Activated CD4-positive, alpha-beta memory T cell treated with anti-CD3 and anti-CD28 coated beads, Interleukin-2, amount 10 ng/mL, durations not matched to agents 7 days and 5 days (primary cell): ENCODE measurements around the gene NDC80. TPM values are rescaled to one million over a fixed set of nuclear protein-coding genes. Genes with fewer than 3 reads are reported as not detected.

Experiments
- CTCF ChIA-PET: fragments of 350-600 bp; sonication (Branson Sonifier 250); formaldehyde crosslinking; loops from one replicate; lab custom pipeline; 2021; ENCODE audit warnings: antibody characterized with exemption, inconsistent platforms; lab: Charles Lee
- POLR2A ChIA-PET: fragments of 350-600 bp; sonication (Branson Sonifier 250); formaldehyde crosslinking; loops from one replicate; lab custom pipeline; 2021; ENCODE audit warnings: antibody characterized with exemption; lab: Charles Lee
- DNase-seq: peaks from one replicate; pipeline ENCODE4 v3.0.0-alpha.2; 2020
- H3K27ac Mint-ChIP-seq: one replicate; pipeline ENCODE4 v1.8.0; 2021; ENCODE audit warnings: mild to moderate bottlenecking, mixed read lengths
- H3K27me3 Mint-ChIP-seq: one replicate; pipeline ENCODE4 v1.8.0; 2021; ENCODE audit warnings: mixed read lengths
- H3K36me3 Mint-ChIP-seq: one replicate; pipeline ENCODE4 v1.8.0; 2021; ENCODE audit warnings: low read depth, mixed read lengths
- H3K4me1 Mint-ChIP-seq: one replicate; pipeline ENCODE4 v1.8.0; 2021; ENCODE audit warnings: mixed read lengths
- H3K4me3 Mint-ChIP-seq: one replicate; pipeline ENCODE4 v1.8.0; 2021; ENCODE audit warnings: mild to moderate bottlenecking, mixed read lengths
- H3K9me3 Mint-ChIP-seq: one replicate; pipeline ENCODE4 v1.8.0; 2021; ENCODE audit warnings: mixed read lengths
- total RNA-seq, 2 experiments: library from RNA; stranded (reverse); gene quantifications; one replicate each; pipeline ENCODE4 v1.2.3, GENCODE V29; 2021

The NDC80 gene
- total RNA-seq, 2 experiments from 2014 or later = 78.0 to 78.9 TPM

DNA sequence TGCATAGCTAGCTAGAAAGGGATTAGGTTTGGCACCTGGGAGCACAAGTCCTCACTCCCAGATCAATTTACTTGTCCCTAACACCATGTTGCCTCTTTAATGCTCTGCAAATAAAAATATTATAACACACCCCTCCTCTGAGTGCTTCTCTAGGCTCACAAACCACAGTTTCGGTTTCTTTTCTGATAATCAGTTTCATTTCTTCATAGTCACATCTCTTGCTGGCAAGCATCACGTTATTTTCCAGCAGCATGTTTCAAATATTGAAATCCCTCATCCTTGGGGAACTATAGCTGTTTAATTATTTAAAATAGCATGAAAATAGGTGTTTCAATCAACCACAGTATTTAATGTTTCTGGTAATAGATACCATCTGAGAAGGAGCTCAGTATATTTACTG lies 70.3 kb downstream of the NDC80 start:
- Mint-ChIP-seq H3K27me3 (no peaks in the 10 kb centered on the region), H3K4me1 (peaks cover 54% of the 10 kb centered on the region), H3K4me3 (peak overlapping the region; percentile 45), H3K27ac (peak overlapping the region; percentile 92), H3K9me3 (peaks cover 5% of the 10 kb centered on the region), H3K36me3 (peaks cover 12% of the 10 kb centered on the region)
- DNase-seq = no peak
- POLR2A ChIA-PET = interaction anchor here (0.7 to 14.7 kb wide), 13 partner anchors 9 to 606 kb away, joined by 3 to 486 read pairs (median 9); partner anchors contain the start of genes METTL4, MYL12A, NDC80 and SMCHD1
- CTCF ChIA-PET = interaction anchor here (1.4 to 1.5 kb wide), 4 partner anchors 9 to 36 kb away, joined by 3 to 7 read pairs (median 4); no protein-coding TSS in a partner anchor

DNA sequence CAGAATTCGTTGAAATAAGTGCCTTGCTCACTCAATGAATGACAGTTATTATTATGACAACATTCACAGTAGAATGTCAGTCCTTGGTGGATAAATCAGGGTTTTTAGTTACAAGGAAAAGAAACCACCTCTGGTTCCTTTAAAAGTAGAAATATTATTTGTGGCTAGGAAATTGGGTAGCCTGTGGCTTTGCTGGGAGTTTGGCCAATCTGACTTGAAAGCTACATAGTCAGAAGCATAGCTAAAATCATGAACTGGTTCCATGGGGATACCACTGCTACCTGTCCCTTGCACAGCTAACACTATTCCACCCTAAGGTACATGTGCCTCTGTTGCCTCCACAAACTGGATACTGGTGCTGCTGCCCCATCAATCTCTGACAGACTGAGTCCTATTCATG lies 71.4 kb downstream of the NDC80 start:
- Mint-ChIP-seq H3K9me3 (peaks cover 5% of the 10 kb centered on the region), H3K27me3 (no peaks in the 10 kb centered on the region), H3K4me3 (no peak overlapping the region), H3K27ac (no peak overlapping the region), H3K4me1 (peaks cover 46% of the 10 kb centered on the region), H3K36me3 (peaks cover 12% of the 10 kb centered on the region)
- CTCF ChIA-PET = interaction anchor here (0.7 to 1.2 kb wide), 3 partner anchors 11 to 53 kb away, joined by 3 to 4 read pairs (median 3); no protein-coding TSS in a partner anchor
- no peak for DNase-seq
- POLR2A ChIA-PET = interaction anchor here (1.6 to 14.7 kb wide), 10 partner anchors 8 to 71 kb away, joined by 3 to 486 read pairs (median 10); partner anchors contain the start of genes METTL4, NDC80 and SMCHD1

DNA sequence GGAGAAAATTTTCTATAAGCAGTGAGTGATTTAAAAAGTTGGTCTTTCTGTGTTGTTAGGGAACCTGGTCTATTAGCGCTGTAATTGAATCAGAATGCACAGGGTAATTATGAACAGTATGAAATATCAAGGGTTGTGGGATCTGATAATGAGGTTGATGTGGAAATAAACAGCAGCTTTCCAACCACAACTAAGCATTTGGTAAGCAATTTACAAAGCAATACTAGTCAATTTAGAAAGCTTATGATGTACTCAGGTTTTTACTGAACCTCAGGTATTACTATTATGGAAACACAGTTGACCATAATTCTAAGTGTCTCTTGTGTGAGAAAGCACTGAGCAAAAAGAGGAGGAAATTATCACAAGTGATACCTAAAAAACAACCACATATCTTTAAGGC lies 73.2 kb downstream of the NDC80 start:
- DNase-seq = no peak
- no peak overlapping the region for H3K4me3 Mint-ChIP-seq
- ChIA-PET POLR2A (interaction anchor here (0.9 to 14.7 kb wide), 5 partner anchors 9 to 548 kb away, joined by 3 to 486 read pairs (median 7); partner anchors contain the start of genes METTL4, NDC80 and SMCHD1), CTCF (no interaction called here)
- peaks cover 5% of the 10 kb centered on the region for H3K36me3 Mint-ChIP-seq
- H3K4me1 Mint-ChIP-seq = peaks cover 28% of the 10 kb centered on the region
- H3K27me3 Mint-ChIP-seq = no peaks in the 10 kb centered on the region
- H3K27ac Mint-ChIP-seq = no peak overlapping the region
- no peaks in the 10 kb centered on the region for H3K9me3 Mint-ChIP-seq

DNA sequence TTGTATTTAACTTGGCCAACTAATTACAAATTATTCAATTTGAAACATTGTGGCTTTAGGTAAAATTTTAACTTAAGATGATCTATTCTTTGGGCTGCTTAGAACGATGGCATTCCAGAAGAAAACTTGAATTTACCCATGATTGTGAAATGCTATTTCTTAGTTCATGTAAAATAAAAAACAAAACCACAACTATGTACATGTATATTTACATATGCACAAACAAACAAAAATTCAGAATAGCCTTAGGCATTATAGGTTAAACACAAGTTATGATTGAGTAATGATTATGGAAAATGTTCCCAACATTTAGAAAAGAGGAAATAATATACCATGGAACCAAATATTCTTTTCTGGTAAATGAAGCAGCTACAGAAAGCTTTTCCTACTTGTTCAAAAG lies 80.6 kb downstream of the NDC80 start:
- peaks cover 13% of the 10 kb centered on the region for H3K4me1 Mint-ChIP-seq
- H3K27ac Mint-ChIP-seq = no peak overlapping the region
- H3K9me3 Mint-ChIP-seq = no peaks in the 10 kb centered on the region
- peaks cover 1% of the 10 kb centered on the region for H3K27me3 Mint-ChIP-seq
- H3K36me3 Mint-ChIP-seq = peaks cover 11% of the 10 kb centered on the region
- no peak for DNase-seq
- CTCF ChIA-PET = no interaction called here
- no peak overlapping the region for H3K4me3 Mint-ChIP-seq
- POLR2A ChIA-PET = interaction anchor here (0.7 to 2.5 kb wide), 4 partner anchors 9 to 72 kb away, joined by 3 to 16 read pairs (median 4); no protein-coding TSS in a partner anchor

DNA sequence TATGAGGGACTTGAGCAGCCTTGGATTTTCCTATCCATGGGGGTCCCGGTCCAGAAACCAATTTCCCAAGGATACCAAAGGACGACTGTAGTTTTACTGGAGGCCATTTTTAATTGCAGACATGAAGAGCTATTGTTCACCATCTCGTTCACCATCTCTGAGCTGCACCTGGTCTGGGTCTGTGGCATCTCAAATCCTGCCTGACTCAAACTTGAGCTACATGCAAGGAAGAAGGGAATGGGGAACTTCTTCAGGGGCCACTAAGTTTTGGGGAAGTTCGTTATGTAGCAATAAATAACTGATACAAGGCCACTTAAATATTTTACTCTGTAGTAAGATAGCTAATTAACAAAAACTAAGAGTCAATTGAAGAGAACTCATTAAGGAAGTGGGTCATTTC lies 82.1 kb downstream of the NDC80 start:
- DNase-seq = no peak
- H3K27me3 Mint-ChIP-seq = peaks cover 1% of the 10 kb centered on the region
- H3K36me3 Mint-ChIP-seq = peaks cover 24% of the 10 kb centered on the region
- H3K4me1 Mint-ChIP-seq = peaks cover 19% of the 10 kb centered on the region
- no peaks in the 10 kb centered on the region for H3K9me3 Mint-ChIP-seq
- no peak overlapping the region for H3K4me3 Mint-ChIP-seq
- CTCF ChIA-PET = interaction anchor here (0.8 to 1.5 kb wide), 2 partner anchors 11 to 70 kb away, joined by 3 to 4 read pairs; no protein-coding TSS in a partner anchor
- no peak overlapping the region for H3K27ac Mint-ChIP-seq
- POLR2A ChIA-PET = interaction anchor here (0.8 to 1.8 kb wide), 7 partner anchors 9 to 82 kb away, joined by 3 to 12 read pairs (median 7); partner anchors contain the start of genes METTL4 and NDC80

DNA sequence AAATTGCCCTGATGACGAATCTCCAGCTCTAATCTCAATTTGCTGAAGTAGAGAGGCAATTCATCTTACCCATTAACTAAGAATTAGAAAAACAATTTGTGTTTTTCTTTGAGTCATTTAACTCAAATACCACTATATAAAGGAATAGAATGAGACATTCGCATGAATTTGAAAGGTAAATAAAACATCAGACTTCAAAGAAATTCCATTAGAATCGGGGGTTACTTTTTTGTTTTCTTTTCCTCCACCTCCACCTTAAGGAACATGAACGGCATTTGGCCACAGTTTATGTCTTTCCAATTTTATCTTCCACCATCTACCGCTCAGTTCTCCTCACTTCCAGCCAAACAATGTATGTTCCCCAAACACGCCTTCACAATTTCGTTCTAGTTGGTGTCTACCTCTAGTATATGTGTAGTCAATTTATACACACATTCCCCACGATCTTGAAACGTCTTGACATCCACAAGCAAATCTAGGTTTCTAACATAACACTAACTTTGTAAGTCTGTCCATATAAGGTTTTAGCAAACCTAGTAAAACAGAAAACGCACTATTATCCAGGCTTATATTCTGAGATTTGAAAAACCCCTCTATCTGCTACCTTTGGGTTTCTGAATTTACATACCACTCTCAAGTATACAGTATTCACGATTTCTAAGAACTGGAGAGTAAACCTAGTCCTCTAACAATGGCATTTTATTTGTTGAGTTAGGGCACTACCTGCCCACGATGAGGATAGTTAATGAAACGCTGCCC lies 83.0 kb downstream of the NDC80 start:
- ChIA-PET CTCF (interaction anchor here (0.8 to 3.6 kb wide), 3 partner anchors 12 to 71 kb away, joined by 3 to 19 read pairs (median 4); no protein-coding TSS in a partner anchor), POLR2A (interaction anchor here (0.7 to 6.5 kb wide), 22 partner anchors 10 to 407 kb away, joined by 3 to 486 read pairs (median 12); partner anchors contain the start of genes METTL4 and NDC80)
- Mint-ChIP-seq H3K27me3 (peaks cover 1% of the 10 kb centered on the region), H3K9me3 (no peaks in the 10 kb centered on the region), H3K27ac (peak overlapping the region; percentile 96), H3K36me3 (peaks cover 27% of the 10 kb centered on the region), H3K4me1 (peaks cover 22% of the 10 kb centered on the region), H3K4me3 (peak overlapping the region; percentile 95)
- DNase-seq = no peak

DNA sequence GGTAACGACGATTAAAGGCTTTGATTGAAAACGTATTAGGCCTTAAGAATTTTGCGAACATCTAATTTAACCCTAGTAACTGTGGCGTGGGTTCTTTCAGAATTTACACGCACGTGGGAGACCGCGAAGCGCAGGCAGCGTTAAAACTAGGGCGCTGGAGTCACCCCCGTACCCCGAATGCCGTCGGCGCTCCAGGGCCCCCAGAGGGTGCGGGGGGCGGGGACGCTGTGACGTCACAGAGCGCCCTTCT lies 83.5 kb downstream of the NDC80 start:
- peaks cover 1% of the 10 kb centered on the region for H3K27me3 Mint-ChIP-seq
- peak overlapping the region; percentile 96 for H3K27ac Mint-ChIP-seq
- ChIA-PET CTCF (interaction anchor here (3.6 kb wide), 1 partner anchor 18 kb away, joined by 19 read pairs; no protein-coding TSS in a partner anchor), POLR2A (interaction anchor here (0.7 to 6.5 kb wide), 21 partner anchors 10 to 592 kb away, joined by 3 to 486 read pairs (median 17); partner anchors contain the start of genes METTL4, MYL12A and NDC80)
- peak overlapping the region; percentile 95 for H3K4me3 Mint-ChIP-seq
- peaks cover 30% of the 10 kb centered on the region for H3K36me3 Mint-ChIP-seq
- H3K4me1 Mint-ChIP-seq = peaks cover 26% of the 10 kb centered on the region
- H3K9me3 Mint-ChIP-seq = no peaks in the 10 kb centered on the region
- peak; percentile 75 for DNase-seq

DNA sequence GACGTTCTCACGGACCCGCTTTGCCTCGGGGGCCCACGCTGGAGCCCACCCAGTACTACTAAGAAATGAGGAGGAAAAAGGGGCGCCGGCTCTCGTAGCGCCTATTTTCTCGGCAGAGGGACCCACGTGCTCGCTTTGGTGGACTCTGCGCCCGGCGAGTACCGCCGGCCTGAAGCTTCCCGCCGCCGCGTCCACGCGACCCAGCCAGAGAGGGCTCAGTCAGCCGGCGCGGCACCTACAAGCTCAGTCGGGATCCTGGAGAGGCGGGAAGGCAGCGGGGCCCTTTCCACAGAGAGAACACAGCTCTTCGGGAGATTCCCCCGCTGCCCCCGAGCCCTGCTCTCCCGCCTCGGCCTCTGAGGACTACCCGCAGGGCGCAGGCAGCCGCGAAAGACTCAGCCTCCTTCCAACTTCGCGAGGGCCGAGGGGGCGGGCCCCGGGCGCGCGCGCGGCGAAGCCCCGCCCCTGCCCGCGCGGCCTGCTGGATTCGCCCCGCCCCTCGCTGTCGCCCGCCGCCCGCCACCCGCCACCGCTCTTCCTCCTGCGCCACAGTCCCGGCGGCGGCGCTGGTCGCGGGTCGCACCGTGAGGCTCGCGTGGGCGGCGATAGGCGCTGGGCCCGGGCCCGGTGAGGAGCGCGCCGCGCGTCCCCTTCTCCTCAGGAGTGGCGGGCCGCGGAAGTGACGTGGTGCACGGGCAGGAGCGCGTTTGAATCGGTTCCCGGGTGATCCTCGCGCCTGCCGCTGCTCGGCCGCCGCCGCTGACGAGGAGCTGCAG lies 84.0 kb downstream of the NDC80 start, which contains the start of gene SMCHD1:
TSS of gene SMCHD1 (plus strand) at position 549 of the 776 bp plus-strand sequence. CDS start 350 bp downstream, outside the sequence.
- Mint-ChIP-seq H3K4me3 (peak within 1 kb of the TSS; percentile 95), H3K4me1 (peaks cover 26% of the 10 kb centered on the region), H3K27ac (peak within 1 kb of the TSS; percentile 96), H3K27me3 (peaks cover 1% of the 10 kb centered on the region), H3K36me3 (peaks cover 30% of the 10 kb centered on the region), H3K9me3 (no peaks in the 10 kb centered on the region)
- peak; percentile 87 for DNase-seq
- POLR2A ChIA-PET = interaction anchor here (0.7 to 6.5 kb wide), 32 partner anchors 9 to 592 kb away, joined by 3 to 486 read pairs (median 10); partner anchors contain the start of genes METTL4, MYL12A and NDC80
- CTCF ChIA-PET = interaction anchor here (1.4 to 3.6 kb wide), 5 partner anchors 18 to 84 kb away, joined by 4 to 19 read pairs (median 7); partner anchors contain the start of genes METTL4 and NDC80

DNA sequence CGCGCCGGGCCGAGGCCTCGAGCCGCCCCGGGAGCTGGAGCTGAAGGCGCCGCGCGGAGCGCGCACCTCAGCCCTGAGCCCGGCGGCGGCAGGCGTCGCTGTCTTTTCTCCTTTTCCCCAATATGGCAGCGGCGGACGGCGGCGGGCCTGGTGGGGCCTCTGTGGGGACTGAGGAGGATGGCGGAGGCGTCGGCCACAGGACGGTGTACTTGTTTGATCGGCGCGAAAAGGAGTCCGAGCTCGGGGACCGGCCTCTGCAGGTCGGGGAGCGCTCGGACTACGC lies 84.5 kb downstream of the NDC80 start:
- Mint-ChIP-seq H3K27me3 (peaks cover 1% of the 10 kb centered on the region), H3K36me3 (peaks cover 35% of the 10 kb centered on the region), H3K27ac (peak overlapping the region; percentile 96), H3K4me1 (peaks cover 28% of the 10 kb centered on the region), H3K9me3 (peaks cover 1% of the 10 kb centered on the region), H3K4me3 (peak overlapping the region; percentile 95)
- POLR2A ChIA-PET = interaction anchor here (0.8 to 6.5 kb wide), 35 partner anchors 9 to 591 kb away, joined by 3 to 486 read pairs (median 6); partner anchors contain the start of genes METTL4, MYL12A and NDC80
- no peak for DNase-seq
- CTCF ChIA-PET = interaction anchor here (1.4 to 3.6 kb wide), 5 partner anchors 19 to 84 kb away, joined by 4 to 19 read pairs (median 7); partner anchors contain the start of genes METTL4 and NDC80

DNA sequence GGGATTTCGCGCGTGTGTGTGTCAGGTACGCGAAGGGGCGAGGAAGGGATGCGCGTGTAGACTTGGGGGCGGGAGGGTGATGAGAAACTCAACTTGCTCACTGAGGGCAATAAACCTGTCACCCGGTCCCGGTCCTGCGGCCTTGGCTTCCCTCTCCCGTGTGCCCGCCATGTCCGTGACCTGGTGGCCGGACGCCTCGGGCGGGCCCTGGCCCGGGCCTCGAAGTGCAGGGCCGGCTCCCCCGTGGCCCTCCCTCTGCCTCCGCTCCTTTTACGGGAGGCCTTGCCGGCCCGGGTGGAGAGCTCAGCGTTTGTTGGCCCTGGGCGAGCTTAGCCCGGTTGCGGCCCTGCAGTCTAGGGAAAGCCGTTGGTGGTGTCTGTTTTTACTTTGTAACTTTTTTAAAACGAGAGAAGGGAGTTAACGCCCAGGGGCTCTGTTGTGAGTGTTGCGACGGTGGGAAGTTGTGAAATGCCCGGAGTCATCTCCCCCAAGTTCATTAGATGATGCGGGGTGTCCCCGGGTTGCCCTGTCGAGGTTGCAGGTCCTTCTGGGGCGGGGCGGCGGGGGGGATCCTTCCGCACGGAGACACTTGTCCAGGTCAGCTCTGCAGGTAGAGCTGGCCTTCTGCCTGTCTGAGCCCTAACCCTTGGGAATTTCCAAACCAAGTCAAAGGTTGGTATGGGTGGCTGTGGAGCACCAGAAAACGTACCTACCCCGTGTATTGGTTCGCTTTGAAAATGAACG lies 85.1 kb downstream of the NDC80 start:
- H3K4me3 Mint-ChIP-seq = peak overlapping the region; percentile 95
- POLR2A ChIA-PET = interaction anchor here (0.8 to 6.5 kb wide), 35 partner anchors 8 to 591 kb away, joined by 3 to 486 read pairs (median 6); partner anchors contain the start of genes METTL4, MYL12A and NDC80
- peak overlapping the region; percentile 96 for H3K27ac Mint-ChIP-seq
- peaks cover 31% of the 10 kb centered on the region for H3K4me1 Mint-ChIP-seq
- peaks cover 3% of the 10 kb centered on the region for H3K9me3 Mint-ChIP-seq
- peaks cover 39% of the 10 kb centered on the region for H3K36me3 Mint-ChIP-seq
- H3K27me3 Mint-ChIP-seq = peaks cover 1% of the 10 kb centered on the region
- CTCF ChIA-PET = interaction anchor here (0.6 to 3.6 kb wide), 7 partner anchors 14 to 85 kb away, joined by 4 to 19 read pairs (median 7); partner anchors contain the start of genes METTL4 and NDC80
- peak; percentile 64 for DNase-seq

DNA sequence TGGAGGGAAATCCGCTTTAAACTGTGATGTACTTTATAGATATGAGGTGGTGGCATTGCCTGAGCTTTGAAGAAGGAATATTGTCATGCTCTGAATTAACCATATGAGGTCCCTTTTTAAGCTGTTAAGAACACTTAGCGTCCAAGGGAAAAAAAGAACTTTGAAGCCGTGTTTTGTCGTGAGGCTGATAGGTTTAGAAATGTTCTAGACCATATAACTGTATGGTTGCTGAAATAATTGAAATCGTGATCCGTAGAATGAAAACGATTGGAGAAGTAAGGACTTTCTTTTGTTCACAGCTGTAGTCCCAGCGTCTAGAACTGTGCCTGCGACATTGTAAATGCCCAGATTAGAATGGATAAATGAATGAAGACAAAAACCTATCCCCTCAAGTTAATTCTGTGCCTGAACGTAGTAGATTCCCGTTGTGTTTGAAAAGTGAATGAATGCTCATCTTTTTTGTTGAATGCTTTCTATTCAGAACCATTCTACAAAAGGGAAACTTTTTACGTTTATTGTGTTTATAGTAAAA lies 85.7 kb downstream of the NDC80 start:
- Mint-ChIP-seq H3K27ac (peak overlapping the region; percentile 96), H3K36me3 (peaks cover 41% of the 10 kb centered on the region), H3K9me3 (peaks cover 3% of the 10 kb centered on the region), H3K4me3 (peak overlapping the region; percentile 95), H3K27me3 (peaks cover 1% of the 10 kb centered on the region), H3K4me1 (peaks cover 34% of the 10 kb centered on the region)
- POLR2A ChIA-PET = interaction anchor here (1.0 to 6.5 kb wide), 25 partner anchors 8 to 590 kb away, joined by 3 to 486 read pairs (median 13); partner anchors contain the start of genes METTL4, MYL12A and NDC80
- no peak for DNase-seq
- CTCF ChIA-PET = interaction anchor here (1.1 to 3.6 kb wide), 5 partner anchors 20 to 86 kb away, joined by 5 to 19 read pairs (median 8); partner anchors contain the start of genes METTL4 and NDC80
